Peyer's patch (tissue), 4 donors: ENCODE data around the gene CR1L.

Experiments used
- CTCF ChIP-seq, 6 experiments: fragments of 450-650 bp in 4 of 6; fragments of 200-600 bp in 2 of 6; sonication (generic) in 1 of 6; IDR thresholded peaks; one replicate each; pipeline ENCODE4 v1.5.1; 2017 to 2019; ENCODE audit warnings: antibody characterized with exemption in 6 of 6, mild to moderate bottlenecking in 3 of 6, moderate library complexity in 1 of 6
- POLR2A ChIP-seq, 2 donors: fragments of 450-650 bp; IDR thresholded peaks; one replicate each; pipeline ENCODE4 v1.5.1; 2017; ENCODE audit warnings: antibody characterized with exemption in 2 of 2, mild to moderate bottlenecking in 2 of 2, moderate library complexity in 2 of 2

DNA sequence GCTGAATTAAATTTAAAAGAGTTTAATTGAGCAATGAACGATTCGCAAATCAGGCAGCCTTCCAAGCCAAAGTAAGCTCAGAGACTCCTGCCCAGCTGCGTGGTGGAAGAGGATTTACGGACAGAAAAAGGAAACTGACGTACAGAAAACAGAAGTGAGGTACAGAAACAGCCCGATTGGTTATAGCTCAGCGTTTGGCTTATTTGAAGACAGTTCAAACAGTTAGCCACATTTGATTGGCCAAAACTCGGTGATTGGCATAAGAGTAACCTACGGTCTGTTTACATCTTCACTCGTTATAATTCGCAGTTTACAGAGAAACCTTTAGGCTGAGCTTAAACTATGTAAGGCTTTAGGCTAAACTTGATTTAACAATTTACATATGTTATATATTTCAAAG is 46.9 kb downstream of the CR1L start:
- TF ChIP-seq CTCF (IDR thresholded peaks at IDR 0.05), result no peak
- no peak for TF ChIP-seq POLR2A (IDR thresholded peaks at IDR 0.05)
